HG02642 (cell line): ENCODE measurements around the gene MNT.

Experiments
- ATAC-seq: cut with Tn5 transposase; IDR thresholded peaks from one replicate; pipeline ENCODE4 v1.9.1; 2021; ENCODE audit warnings: mild to moderate bottlenecking; ENCODE audit not compliant: unreplicated experiment, poor library complexity

Gene MNT

DNA sequence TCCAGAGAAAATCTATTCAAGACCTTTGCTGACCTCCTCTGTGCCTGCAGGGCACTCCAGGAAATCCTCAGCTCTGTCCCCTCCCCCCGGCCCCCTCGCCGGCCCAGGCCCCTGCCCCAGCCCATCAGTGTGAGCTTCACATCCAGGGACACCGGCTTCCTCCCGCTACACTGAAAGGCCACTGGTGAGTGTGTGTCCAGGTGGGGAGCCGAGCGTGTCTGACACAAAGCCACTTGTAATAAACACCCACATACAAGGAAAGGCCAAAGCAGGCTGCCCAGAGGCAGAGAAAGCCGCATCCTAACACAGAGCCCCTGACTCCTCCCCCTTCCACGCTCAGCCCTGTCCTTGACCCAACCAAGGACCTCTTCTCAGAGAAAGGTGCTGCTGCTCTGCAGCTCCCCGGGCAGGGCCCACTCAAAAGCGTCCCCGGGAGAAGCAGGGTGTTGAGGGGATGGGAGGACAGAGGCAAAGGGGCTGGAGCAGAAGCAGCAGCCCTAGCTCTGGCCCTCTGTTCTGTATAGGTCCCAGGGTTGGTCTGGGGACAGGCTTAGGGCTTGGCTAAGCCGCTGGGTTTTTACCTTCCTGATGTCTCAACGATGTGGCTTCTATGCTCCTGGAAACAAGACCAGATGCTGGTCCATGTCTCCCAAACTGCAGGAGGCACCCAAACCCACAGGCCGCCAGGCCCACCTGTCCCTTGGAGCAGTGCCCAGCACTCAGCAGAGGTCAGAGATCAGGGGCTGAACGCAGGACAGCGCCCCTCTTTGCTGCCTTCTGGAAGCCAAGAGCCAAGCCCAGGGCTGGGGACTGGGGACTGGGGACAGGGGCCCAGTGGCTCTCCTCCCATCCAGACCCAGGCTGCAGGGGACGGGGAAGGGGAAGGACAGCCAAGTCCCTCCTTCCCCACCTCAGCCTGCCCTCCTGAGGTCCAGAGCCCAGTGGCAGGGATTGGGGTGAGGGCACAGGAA lies 15.3 kb downstream of the MNT start:
- no peak for ATAC-seq

GRCh38 chr17:2384439-2385127 lies 16.3 kb downstream of the MNT start:
- no peak for ATAC-seq

GRCh38 chr17:2383628-2384167 lies 17.2 kb downstream of the MNT start:
- no peak for ATAC-seq

GRCh38 chr17:2380950-2381649 lies 19.8 kb downstream of the MNT start:
- no peak for ATAC-seq

DNA sequence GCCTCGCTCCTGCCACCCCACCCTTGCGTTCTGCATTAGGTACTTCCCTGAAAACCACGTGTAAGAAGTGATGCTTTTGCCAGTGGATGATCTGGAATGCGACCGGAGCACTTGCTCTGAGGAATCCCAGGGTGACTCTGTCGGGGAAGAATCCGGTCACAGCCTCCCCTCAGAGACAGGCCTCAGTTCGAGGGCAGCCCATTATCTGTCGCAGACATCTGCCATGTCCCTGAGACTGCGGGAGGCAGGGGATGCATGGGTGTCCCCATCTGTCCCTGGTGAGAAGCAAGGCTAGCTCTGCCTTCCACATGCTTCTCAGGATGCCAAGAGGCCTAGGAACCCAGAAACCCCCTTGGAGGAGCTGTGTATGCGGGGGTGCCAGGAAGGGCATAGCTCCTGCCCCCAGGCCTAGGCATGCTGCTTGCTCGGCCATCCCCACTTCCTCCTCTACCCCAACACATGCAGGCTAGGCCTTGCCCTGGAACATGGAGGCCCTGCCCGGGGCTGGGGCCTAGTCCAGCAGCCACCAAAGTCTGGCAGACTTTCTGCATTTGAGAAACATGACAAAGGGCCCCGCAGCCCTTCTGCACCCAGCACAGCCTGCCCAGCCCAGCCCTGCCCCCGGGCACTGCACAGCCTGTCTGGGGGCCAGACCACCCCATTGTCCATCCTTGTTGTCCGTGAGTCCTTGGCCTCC lies 20.5 kb downstream of the MNT start:
- no peak for ATAC-seq

- ATAC-seq: no peak
These were observed 21.2 kb downstream of the MNT start for GRCh38 chr17:2379489-2380225.

- no peak for ATAC-seq
These were observed 22.0 kb downstream of the MNT start for GRCh38 chr17:2378905-2379304.

- ATAC-seq: no peak
These were observed 23.2 kb downstream of the MNT start for GRCh38 chr17:2377659-2378058.

DNA sequence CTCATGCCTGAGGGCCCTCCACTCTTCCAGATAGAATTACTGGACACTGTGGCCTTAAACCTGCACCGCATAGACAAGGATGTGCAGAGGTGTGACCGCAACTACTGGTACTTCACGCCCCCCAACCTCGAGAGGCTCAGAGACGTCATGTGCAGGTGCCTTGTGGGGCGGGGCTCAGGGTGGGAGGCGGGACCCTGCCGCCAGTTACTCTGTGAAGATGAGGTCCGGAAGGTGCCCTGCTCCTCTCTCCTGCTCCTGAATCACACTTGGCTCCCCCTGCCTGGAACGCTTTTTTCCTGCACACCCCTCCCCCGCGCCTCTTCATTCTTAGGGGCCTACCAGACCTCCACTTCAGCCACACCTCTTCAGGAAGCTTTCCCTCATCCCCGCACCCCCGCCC lies 24.8 kb downstream of the MNT start:
- ATAC-seq: no peak

DNA sequence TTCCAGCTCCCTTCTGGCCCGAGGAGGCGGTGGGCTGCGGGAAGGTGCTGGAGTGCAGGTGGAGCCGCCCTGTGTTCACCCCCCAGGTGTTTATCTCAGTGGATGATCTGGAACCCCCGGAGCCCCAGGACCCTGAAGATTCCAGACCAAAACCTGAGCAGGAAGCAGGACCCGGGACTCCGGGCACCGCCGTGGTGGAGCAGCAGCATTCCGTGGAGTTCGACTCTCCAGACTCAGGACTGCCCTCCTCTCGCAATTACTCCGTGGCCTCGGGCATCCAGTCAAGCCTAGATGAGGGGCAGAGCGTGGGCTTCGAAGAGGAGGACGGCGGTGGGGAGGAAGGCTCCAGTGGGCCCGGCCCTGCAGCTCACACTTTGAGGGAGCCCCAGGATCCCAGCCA lies 25.5 kb downstream of the MNT start:
- no peak for ATAC-seq

DNA sequence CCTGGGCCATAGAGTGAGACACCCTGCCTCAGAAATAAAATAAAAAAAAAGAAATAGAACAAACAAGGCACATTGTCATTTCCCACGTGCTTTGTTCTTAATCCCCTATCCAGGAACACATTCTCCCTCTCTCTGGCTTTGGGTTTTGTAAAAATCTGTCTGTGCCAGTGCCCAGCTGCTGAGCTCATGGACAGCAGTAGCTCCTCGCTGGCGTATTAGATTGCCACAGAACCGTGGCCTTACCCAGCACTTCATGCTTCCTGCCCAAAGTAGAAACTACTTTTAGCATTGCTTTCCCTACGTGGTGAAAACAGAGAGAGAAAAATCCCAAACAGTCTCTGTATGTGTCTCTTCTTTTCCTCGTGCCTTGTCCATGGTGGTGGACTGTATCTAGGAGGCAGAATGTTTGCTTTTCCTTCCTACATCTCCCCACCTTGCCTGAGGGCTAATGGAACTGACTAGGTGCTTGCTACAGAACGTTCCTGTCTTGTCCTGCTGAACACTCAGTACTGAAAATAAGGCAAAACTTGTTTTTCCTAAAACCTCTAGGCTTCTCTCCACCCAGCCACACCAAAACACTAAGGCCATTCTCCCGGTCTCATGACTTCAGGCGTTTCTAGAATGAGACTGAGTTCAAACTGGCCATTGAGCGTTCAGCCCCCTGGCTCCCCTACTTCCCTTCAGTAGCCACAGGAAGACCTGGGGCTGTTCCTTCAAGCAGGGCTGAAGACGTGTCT lies 26.1 kb downstream of the MNT start:
- ATAC-seq: no peak

DNA sequence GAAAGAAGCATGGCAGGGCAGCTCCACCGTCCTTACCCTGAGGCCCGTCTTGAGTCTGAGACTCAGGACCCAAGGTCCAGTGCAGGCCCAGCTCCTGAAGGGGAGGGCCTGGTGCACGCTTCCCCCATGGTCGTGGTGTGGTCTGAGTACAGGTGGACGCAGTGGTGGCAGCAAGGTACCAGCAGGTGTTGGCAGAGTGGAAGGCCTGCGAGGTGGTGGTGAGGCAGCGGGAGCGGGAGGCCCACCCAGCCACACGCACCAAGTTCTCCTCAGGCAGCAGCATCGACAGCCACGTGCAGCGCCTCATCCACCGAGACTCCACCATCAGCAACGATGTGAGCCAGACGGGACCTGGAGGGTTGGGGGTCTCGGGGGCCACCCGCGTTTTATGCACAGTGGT lies 27.7 kb downstream of the MNT start:
- ATAC-seq: no peak

- ATAC-seq: no peak
These were observed 28.2 kb downstream of the MNT start for GRCh38 chr17:2372681-2373080.

GRCh38 chr17:2372180-2372579 lies 28.7 kb downstream of the MNT start:
- ATAC-seq: no peak

- ATAC-seq: no peak
These were observed 29.4 kb downstream of the MNT start for GRCh38 chr17:2371183-2372130.

DNA sequence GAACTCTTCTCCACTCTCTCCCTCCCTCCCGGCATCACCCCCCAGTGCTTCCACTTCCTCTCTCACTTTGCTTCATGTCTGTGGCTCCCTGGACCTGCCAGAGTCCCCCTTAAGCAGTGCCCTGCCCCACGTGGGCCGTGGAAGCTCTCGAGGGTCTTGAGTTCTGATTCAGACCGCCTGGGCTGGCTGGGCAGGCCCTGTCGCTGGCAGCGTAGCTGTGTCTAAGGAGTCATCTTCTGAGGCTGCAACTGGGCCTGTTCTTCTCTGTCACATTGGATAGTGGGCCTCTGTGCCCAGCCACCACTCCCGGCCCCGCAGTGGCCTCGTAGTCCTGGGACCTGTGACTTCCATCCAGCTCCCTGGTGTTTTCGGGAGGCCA lies 30.7 kb downstream of the MNT start:
- no peak for ATAC-seq

DNA sequence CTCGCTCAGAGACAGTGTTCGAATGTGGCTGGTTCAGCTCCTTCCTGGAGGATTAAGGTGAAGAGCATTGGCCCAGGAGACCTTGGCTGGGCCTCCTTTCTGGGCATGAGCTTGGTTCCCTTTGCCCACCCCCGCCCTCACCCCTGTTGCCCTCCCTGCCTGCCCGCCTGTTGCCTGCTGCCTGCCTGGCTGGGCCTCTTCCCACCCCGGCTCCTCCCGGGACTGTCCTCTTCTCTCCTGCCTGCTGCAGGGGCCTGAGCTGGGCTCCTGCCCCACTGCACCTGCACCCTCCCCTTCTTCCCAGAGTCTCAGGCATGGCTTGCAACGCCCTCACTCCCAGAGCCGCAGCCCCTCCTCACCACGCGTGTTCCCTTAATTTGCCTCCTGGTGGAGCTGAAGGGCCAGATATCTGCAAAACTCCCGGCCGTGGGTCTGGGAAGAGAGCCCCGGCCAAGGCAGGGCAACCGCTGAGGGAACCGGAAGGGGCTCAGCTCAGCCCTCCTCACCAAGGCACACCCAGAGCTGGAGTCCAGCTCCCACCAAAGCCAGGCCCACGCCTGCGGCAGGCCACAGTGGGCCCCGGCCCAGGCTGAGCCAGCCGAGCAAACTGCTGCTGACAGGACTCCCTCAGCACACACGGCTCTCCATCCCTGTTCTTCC lies 31.2 kb downstream of the MNT start:
- ATAC-seq: no peak
